Measurements from ENCODE around the gene ATG4A. TPM values are rescaled to one million over a fixed set of nuclear protein-coding genes. Genes with fewer than 3 reads are reported as not detected.

The ATG4A gene
- total RNA-seq = 11.8 and 12.8 TPM in 2 replicates

GRCh38 chrX:108091264-108091877, at the start of gene ATG4A, which contains the start of gene PSMD10:
Gene ATG4A, plus strand, starts transcription at chrX:108091778. Its CDS starts 49 bp downstream, at chrX:108091827.
Gene PSMD10, minus strand, starts transcription at chrX:108091542. Its CDS starts 22 bp downstream, at chrX:108091520.
- intact Hi-C loops (cut with micrococcal nuclease) = loop anchor here (1.0 to 2.0 kb wide), 11 partner anchors 71 to 1607 kb away; partner anchors contain the start of genes DNAAF6, NCBP2L, NUP62CL and PRPS1

GRCh38 chrX:108044554-108045256, 46.9 kb upstream of the ATG4A start, which contains the start of gene VSIG1:
Gene VSIG1, plus strand, starts transcription at chrX:108045065. Its CDS starts 66 bp downstream, at chrX:108045131.
- intact Hi-C loops (cut with micrococcal nuclease) = no loop called here

GRCh38 chrX:108049649-108050048, 41.9 kb upstream of the ATG4A start:
- intact Hi-C loops (cut with micrococcal nuclease) = no loop called here

- intact Hi-C loops (cut with micrococcal nuclease) = no loop called here
Observed at GRCh38 chrX:108053218-108053617, 38.4 kb upstream of the ATG4A start.

DNA sequence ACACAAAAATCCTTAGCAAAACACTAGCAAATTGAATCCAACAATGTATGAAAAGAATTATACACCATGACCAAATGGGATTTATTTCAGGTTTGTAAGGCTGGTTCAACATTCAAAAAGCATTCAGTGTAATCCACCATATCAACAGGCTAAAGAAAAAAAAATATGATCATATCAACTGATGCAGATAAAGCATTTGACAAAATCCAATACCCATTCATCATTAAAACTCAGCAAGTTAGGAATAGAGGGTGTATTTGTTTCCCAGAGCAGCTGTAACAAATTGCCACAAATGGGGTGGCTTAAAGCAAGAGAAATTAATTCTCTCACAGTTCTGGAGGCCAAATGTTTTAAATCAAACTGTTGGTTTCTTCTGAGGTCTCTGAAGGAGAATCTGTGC, 36.0 kb upstream of the ATG4A start:
- intact Hi-C loops (cut with micrococcal nuclease) = no loop called here

DNA sequence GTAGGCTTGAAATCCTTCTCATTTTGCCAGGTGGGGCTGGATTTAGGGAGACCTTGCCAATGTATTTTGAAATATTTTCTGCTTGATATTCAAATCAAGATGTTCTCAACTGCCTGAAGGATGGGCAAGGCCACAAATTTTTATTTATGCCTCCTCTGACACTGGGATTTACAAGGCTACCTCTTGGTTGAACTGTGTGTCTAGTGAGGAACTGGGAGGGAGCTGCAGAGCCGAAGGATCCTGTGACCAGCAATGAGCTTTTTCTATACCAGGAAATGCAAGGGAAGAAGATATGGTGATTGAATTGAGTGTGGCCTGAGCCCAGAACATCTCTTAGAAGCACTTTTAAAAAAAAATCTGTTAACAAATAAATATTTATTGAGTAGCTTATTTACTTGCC, 31.8 kb upstream of the ATG4A start:
- intact Hi-C loops (cut with micrococcal nuclease) = no loop called here

DNA sequence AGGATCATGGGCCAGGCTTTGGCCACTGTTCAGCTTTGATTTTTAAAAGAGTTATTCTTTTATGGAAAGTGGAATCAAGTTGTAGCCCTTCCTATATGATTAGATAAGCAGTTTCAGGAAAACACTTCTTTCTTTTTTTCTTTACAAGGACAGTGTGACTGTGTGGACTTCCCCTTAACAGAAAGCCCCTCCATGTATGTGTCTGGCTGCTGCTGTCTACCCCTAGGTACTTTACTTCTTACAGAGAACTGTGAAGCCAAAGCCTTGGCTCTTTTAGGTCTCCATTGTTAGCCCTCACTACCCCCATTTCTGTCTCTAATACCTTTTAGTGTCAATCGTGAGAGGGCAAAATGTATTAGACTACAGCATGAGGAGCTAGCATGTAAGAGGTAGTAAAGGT, 27.6 kb upstream of the ATG4A start:
- intact Hi-C loops (cut with micrococcal nuclease) = no loop called here

GRCh38 chrX:108064613-108065012, 27.0 kb upstream of the ATG4A start:
- intact Hi-C loops (cut with micrococcal nuclease) = no loop called here

GRCh38 chrX:108068121-108068520, 23.5 kb upstream of the ATG4A start:
- intact Hi-C loops (cut with micrococcal nuclease) = no loop called here

DNA sequence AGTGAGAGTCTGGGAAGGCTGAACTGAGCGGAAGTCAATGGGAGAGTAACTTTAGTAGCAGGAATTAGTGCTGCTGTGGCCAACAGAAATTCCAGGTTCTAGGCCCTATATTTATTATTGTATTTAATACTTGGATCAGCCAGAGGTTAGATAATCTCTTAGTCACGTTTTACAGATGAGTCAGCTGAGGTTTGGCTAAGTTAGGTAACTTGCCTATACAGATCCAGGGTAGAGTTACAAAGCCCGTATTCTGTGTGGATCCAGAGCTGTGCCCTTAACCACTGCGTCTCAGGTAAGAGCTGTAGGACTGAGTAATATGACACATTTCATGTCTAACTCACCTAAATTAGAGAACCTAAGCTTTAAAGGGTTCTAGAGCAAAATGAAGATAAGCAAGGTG, 20.7 kb upstream of the ATG4A start:
- intact Hi-C loops (cut with micrococcal nuclease) = loop anchor here (5.0 to 10.0 kb wide), 2 partner anchors 534 to 1176 kb away; no protein-coding TSS in a partner anchor

GRCh38 chrX:108071578-108071977, 20.0 kb upstream of the ATG4A start:
- intact Hi-C loops (cut with micrococcal nuclease) = loop anchor here (5.0 to 10.0 kb wide), 2 partner anchors 534 to 1177 kb away; no protein-coding TSS in a partner anchor

GRCh38 chrX:108072746-108073145, 18.8 kb upstream of the ATG4A start:
- intact Hi-C loops (cut with micrococcal nuclease) = loop anchor here (1.0 to 10.0 kb wide), 8 partner anchors 53 to 1178 kb away; partner anchors contain the start of gene NCBP2L

DNA sequence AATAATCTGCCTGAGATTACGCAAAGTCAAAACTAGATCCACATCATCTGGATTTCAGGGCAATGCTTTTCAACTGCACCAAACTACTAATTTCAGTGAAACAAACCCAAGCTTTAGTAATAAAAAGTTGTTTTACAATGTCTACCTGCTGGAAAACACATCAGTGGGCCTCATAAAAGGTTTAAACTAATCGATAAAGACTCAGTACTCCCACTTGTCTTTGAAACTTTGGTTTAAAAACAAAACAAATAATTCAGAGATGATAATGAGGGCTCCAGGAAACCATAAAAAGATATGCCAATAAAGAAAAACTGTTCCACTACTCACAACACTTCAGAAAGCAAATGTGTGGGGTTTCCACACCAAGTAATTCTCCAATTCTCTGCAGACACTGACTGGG, 10.5 kb upstream of the ATG4A start:
- intact Hi-C loops (cut with micrococcal nuclease) = no loop called here

GRCh38 chrX:108087792-108088191, 3.8 kb upstream of the ATG4A start:
- intact Hi-C loops (cut with micrococcal nuclease) = no loop called here

GRCh38 chrX:108088511-108088910, 3.1 kb upstream of the ATG4A start:
- intact Hi-C loops (cut with micrococcal nuclease) = no loop called here

- intact Hi-C loops (cut with micrococcal nuclease) = loop anchor here (1.0 to 2.0 kb wide), 11 partner anchors 70 to 1606 kb away; partner anchors contain the start of genes DNAAF6, NCBP2L, NUP62CL and PRPS1
Observed at GRCh38 chrX:108090491-108091263, 901 bp upstream of the ATG4A start.

DNA sequence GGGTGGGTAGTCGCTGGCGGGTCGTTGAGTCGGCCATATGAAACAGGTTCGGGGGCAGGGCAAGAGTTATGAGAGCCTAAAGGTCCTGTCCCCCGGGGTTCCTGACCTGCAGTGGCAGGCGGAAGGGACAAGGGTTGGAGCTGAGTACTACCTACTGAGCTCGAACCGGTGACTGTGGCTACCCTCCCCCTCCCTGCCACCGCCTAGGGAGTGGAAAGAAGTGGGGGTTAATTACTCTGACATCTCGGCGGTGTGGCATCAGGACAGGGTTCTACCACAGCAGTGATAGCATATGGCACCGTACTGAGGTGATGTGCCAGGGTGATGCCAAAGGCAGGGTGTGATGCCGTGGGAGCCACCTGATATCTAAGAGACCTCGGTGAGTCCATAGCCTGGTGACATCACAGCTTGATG, 307 bp downstream of the ATG4A start:
- intact Hi-C loops (cut with micrococcal nuclease) = loop anchor here (1.0 to 2.0 kb wide), 12 partner anchors 72 to 1608 kb away; partner anchors contain the start of genes DNAAF6, NCBP2L, NUP62CL and PRPS1

GRCh38 chrX:108097380-108097779, 5.8 kb downstream of the ATG4A start:
- intact Hi-C loops (cut with micrococcal nuclease) = no loop called here

DNA sequence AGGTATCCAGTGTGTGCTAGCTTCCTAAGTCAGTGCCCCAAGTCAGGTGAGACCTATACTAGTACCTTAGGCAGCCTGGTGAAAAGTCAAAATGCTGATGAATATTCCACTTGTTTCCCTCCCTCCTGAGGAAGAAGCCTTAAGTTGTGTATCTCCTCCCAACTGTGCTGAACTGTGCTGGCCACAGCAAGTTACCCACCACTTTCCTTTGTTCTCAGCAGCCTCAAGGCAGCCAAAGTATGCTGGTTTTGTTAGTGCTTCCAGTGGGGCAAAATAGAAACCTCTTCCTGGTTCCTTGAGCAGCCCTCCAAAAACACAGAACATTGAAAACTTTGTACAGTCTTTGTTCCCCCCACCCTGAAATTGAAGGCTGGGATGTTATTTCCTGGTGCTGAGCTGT, 13.9 kb downstream of the ATG4A start:
- intact Hi-C loops (cut with micrococcal nuclease) = no loop called here

- intact Hi-C loops (cut with micrococcal nuclease) = no loop called here
Observed at GRCh38 chrX:108114541-108114940, 23.0 kb downstream of the ATG4A start.

- intact Hi-C loops (cut with micrococcal nuclease) = no loop called here
Observed at GRCh38 chrX:108117988-108118387, 26.4 kb downstream of the ATG4A start.
